ENCODE results near the gene AKAP13.

The AKAP13 gene

GRCh38 chr15:85470563-85471271, 90.3 kb downstream of the AKAP13 start:
- TF ChIP-seq USF1 (IDR thresholded peaks at IDR 0.05), result no peak
- no peak for TF ChIP-seq YY1 (IDR thresholded peaks at IDR 0.05; ENCODE audit: low read depth)
- TF ChIP-seq REST (IDR thresholded peaks at IDR 0.05; ENCODE audit: low read depth), result no peak
- no peak for TF ChIP-seq EGR1 (IDR thresholded peaks at IDR 0.05)
- TF ChIP-seq NFIC (IDR thresholded peaks at IDR 0.05), result no peak
- TF ChIP-seq FOXM1 (IDR thresholded peaks at IDR 0.05; ENCODE audit: borderline replicate concordance, low read depth), result no peak
- no peak for TF ChIP-seq RAD21 (IDR thresholded peaks at IDR 0.05; ENCODE audit: low read depth)
- no peak for TF ChIP-seq ZBTB7A (IDR thresholded peaks at IDR 0.05; ENCODE audit: low read depth)
- no peak for TF ChIP-seq TCF12 (IDR thresholded peaks at IDR 0.05; ENCODE audit: low read depth)
- no peak for TF ChIP-seq CREB1 (IDR thresholded peaks at IDR 0.05; ENCODE audit: low read depth)
- no peak for TF ChIP-seq MAX (IDR thresholded peaks at IDR 0.05)
- TF ChIP-seq EP300 (IDR thresholded peaks at IDR 0.05; ENCODE audit: borderline replicate concordance), result no peak
- TF ChIP-seq CEBPB (IDR thresholded peaks at IDR 0.05), result no peak
- no peak for TF ChIP-seq TEAD4 (IDR thresholded peaks at IDR 0.05)
- TF ChIP-seq TAF1 (IDR thresholded peaks at IDR 0.05; ENCODE audit: low read depth), result no peak

GRCh38 chr15:85472349-85472748, 91.9 kb downstream of the AKAP13 start:
- TF ChIP-seq TCF12 (IDR thresholded peaks at IDR 0.05; ENCODE audit: low read depth), result no peak
- TF ChIP-seq REST (IDR thresholded peaks at IDR 0.05; ENCODE audit: low read depth), result no peak
- no peak for TF ChIP-seq CEBPB (IDR thresholded peaks at IDR 0.05)
- no peak for TF ChIP-seq EP300 (IDR thresholded peaks at IDR 0.05; ENCODE audit: borderline replicate concordance)
- no peak for TF ChIP-seq RAD21 (IDR thresholded peaks at IDR 0.05; ENCODE audit: low read depth)
- no peak for TF ChIP-seq TAF1 (IDR thresholded peaks at IDR 0.05; ENCODE audit: low read depth)
- no peak for TF ChIP-seq TEAD4 (IDR thresholded peaks at IDR 0.05)
- TF ChIP-seq EGR1 (IDR thresholded peaks at IDR 0.05), result no peak
- TF ChIP-seq FOXM1 (IDR thresholded peaks at IDR 0.05; ENCODE audit: borderline replicate concordance, low read depth), result no peak
- TF ChIP-seq ZBTB7A (IDR thresholded peaks at IDR 0.05; ENCODE audit: low read depth), result no peak
- TF ChIP-seq MAX (IDR thresholded peaks at IDR 0.05), result no peak
- TF ChIP-seq USF1 (IDR thresholded peaks at IDR 0.05), result no peak
- TF ChIP-seq NFIC (IDR thresholded peaks at IDR 0.05), result no peak
- TF ChIP-seq YY1 (IDR thresholded peaks at IDR 0.05; ENCODE audit: low read depth), result no peak
- no peak for TF ChIP-seq CREB1 (IDR thresholded peaks at IDR 0.05; ENCODE audit: low read depth)

GRCh38 chr15:85473455-85473854, 93.1 kb downstream of the AKAP13 start:
- TF ChIP-seq TAF1 (IDR thresholded peaks at IDR 0.05; ENCODE audit: low read depth), result no peak
- no peak for TF ChIP-seq NFIC (IDR thresholded peaks at IDR 0.05)
- TF ChIP-seq FOXM1 (IDR thresholded peaks at IDR 0.05; ENCODE audit: borderline replicate concordance, low read depth), result no peak
- no peak for TF ChIP-seq MAX (IDR thresholded peaks at IDR 0.05)
- TF ChIP-seq ZBTB7A (IDR thresholded peaks at IDR 0.05; ENCODE audit: low read depth), result no peak
- no peak for TF ChIP-seq CREB1 (IDR thresholded peaks at IDR 0.05; ENCODE audit: low read depth)
- no peak for TF ChIP-seq USF1 (IDR thresholded peaks at IDR 0.05)
- TF ChIP-seq EGR1 (IDR thresholded peaks at IDR 0.05), result no peak
- no peak for TF ChIP-seq REST (IDR thresholded peaks at IDR 0.05; ENCODE audit: low read depth)
